NOMO-1 (cell line): ENCODE results near the gene TSPYL4.

ENCODE experiments used
- DNase-seq, 2 experiments: peaks; one replicate each; lab custom pipeline; 2025; ENCODE audit not compliant: unreplicated experiment in 2 of 2; lab: John Stamatoyannopoulos, UW

The TSPYL4 gene

GRCh38 chr6:116277124-116277523, 23.2 kb upstream of the TSPYL4 start:
- DNase-seq, result peak in 1 of 2 experiments; percentile 3

DNA sequence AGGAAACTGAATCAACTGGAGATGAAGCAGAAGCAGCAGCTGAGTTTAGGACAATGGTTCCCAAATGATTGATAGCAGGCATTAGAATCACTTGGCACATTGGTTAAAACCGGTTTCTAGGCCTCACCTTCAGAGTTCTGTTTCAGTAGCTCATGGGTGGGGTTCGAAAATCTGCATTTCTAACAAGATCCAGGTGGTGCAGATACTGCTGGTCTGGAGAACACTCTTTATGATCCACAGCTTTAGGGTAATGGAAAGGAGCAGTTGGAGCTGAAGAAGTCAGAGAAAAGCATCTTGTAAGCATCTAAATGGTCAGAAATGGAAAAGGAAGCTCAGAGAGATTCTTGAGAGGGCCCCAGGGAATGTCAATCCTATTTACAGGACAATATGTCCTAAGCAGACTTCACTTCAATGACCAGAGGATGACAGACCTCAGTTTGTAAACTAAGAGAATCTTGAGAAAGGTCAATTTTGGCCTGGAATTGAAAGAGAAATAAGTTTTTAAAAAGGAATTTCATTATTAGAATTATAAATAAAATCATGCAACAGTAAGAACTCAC, 17.4 kb upstream of the TSPYL4 start:
- no peak for DNase-seq

- DNase-seq, result peak; percentile 57 to 76
Measured at GRCh38 chr6:116268589-116269293, 14.9 kb upstream of the TSPYL4 start.

GRCh38 chr6:116267836-116268588, 14.1 kb upstream of the TSPYL4 start:
- no peak for DNase-seq

GRCh38 chr6:116266803-116267202, 12.9 kb upstream of the TSPYL4 start:
- DNase-seq, result no peak

DNA sequence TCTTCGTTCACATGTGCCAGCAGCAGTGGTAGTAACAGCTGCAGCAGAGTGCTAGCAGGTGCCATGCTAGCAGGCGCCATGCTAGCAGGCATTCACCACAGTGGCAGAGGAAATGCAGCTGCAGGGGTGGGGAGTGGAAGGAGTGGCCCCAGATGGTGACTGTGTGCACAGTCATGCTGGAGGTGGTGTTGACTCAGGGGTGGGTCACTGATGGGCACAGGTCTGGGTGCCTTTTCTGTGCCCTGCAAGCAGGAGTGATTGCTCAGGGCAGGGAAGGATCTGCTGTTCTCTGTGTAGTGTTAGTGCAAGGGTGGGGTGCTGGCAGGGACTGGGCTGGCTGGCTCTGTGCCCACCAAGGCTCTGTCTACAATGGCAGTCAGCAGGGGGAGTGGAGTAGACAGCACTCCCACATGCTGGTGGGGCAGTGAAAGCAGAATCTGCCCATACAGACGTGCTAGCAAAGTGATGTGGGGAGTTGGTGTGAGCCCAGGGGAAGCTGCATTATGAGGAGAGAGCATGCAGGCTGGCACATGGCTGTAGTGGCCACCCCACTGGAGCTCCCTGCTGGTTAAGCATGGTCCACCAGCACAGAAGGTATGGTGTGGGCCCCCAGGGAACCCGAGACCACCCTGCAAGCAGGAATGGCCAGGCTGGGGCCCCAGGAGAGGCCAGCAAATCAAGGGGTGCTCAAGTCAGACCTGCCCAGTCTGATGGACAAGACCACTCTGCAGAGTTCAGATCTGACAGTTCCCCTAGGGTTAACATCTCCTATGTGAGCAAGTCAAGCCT, 11.4 kb upstream of the TSPYL4 start:
- no peak for DNase-seq

DNA sequence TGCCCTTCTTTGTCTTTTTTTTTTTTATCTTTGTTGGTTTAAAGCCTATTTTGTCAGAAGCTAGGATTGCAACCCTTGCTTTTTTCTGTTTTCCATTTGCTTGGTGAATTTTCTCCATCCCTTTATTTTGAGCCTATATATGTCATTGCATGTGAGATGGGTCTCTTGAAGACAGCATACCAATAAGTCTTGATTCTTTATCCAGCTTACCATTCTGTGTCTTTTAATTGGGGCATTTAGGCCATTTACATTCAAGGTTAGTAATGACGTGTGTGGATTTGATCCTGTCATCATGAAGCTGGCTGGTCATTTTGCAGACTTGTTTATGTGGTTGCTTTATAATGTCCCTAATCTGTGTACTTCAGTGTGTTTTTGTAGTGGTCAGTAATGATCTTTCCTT, 9.5 kb upstream of the TSPYL4 start:
- DNase-seq, result no peak

GRCh38 chr6:116258520-116258919, 4.6 kb upstream of the TSPYL4 start:
- no peak for DNase-seq

DNA sequence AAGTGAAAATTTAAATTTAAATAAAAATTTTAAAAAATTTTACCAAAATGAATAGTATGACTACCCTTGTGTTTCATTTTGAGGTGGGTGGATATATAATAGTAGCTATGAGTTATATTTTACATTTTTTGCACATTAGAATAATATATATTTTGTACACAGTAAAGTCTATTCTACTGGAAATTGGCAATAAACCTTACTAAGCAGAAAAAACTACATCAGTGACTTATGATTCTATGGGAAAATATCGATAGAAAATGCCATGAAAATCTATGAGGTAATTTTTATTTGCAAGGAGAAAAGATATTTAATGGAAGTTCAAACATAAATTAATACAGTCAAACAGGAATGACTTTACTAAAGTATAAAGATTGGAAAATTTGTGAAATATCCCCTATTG, 2.8 kb upstream of the TSPYL4 start:
- no peak for DNase-seq

DNA sequence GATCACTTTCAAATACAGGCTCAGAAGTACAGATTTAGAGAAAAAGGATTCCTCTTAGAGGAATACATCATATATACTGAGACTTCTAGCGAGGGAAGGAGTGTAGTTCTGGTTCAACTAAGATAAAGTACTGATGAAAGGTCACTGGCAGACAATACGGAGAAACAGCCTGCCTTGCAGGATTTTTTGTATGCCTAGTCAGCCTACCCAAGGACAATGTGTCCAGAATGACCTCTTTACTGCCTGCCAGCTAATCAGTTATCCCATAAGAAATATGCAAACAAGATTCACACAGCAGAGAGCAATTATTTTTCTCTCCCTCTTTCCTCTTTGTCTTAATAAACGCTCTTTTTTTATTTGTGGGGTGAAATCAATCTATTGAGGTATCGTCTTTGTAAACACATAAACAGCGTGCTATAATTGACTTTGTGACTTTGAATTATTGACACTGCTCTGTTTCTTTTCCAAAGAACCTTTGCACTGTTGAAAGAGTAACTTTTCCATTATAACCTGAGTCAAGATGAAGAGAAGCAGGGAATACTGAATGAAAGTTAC, 1.4 kb upstream of the TSPYL4 start:
- DNase-seq, result no peak

DNA sequence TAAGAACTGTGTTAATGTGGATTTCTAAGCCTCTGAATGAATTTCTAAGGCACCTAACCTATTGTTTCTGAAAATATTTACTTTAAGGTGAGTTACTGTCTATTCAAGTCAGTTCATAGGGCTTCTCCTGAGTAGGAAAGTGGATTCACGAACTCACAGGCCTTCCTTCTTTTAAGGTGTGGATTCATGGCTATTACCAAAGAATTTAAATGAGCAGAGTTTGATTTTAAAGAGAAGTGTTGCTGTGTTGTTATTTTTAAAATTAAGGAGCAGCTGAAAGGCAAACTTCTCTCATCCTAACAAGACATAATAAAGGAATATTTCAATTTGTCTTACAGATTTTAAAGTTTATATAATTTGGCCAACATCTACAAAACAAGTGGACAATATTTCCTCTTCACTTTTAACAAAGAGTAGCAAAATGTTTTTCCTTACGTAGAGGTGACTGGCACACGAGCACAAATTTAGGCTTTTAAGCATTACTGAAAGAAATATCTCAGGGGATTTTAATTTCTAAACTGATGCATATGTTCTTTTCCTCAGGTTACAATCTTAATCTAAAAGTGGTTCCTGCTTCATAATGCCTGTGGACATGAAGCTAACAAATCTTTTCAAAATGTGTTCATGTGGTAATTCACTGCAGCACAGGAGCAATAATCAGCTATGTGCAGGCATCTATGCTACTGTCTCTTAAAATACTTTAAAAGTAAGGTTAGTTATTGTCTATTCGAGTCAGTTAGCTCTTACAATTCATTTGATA, 602 bp upstream of the TSPYL4 start:
- no peak for DNase-seq

- DNase-seq, result no peak
Measured at GRCh38 chr6:116253188-116253504, 729 bp downstream of the TSPYL4 start.

GRCh38 chr6:116251568-116252384, 2.1 kb downstream of the TSPYL4 start:
- DNase-seq, result no peak

DNA sequence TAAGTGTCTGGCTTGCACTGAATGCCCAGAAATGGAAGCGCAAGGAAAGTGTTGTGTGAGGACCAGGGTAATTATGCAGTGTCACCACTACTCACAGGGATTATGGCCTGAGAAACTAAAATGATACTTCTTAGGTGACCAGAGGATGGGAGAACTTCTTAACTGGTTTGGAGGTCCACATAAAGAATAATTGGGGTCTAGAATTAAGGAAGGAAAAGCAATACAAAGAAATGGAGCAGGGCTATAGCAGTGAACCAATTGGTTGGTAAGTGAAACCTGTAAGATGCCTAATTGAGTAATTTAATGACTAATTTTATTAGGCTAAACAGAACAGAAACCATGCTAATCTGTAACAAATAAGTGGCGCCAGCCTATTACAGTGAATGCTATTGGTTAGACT, 5.3 kb downstream of the TSPYL4 start:
- DNase-seq, result no peak

GRCh38 chr6:116247285-116247684, 6.6 kb downstream of the TSPYL4 start:
- DNase-seq, result no peak

- DNase-seq, result no peak
Measured at GRCh38 chr6:116246089-116246488, 7.8 kb downstream of the TSPYL4 start.

DNA sequence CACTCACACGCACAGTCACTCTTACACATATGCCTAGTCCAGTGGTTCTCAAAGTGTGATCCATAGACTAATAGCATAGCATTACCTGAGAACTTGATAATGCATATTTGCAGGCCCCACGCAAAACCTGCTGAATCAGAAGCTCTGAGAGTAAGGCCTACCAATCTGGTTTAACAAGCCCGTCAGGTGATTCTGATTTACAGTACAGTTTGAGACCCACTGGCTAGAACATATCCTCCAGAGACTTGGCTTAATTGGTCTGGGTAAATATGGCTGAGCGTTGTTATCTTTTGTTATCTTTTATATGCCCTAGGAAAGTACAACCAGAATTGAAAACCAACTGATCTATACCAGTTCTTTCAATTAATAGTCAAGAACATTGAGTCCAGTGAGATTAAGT, 9.6 kb downstream of the TSPYL4 start:
- DNase-seq, result no peak

DNA sequence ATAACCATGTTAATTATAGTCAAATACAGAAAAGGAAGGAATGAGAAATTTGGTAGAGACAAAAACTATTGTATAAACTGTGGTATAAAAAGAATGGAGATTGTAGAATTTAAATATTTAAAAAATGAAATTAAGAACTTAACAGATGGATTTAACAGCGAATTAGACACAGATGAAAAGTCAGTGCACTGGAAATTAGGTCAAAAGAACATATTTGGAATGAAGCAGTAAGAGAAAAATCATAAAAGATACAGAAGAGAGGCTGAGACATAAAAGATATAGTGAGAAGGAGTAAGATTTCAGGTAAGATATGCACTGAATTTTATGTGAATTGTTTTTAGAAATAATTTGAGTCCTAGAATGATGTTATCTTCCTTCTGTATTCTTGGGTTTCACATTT, 14.0 kb downstream of the TSPYL4 start:
- DNase-seq, result no peak

GRCh38 chr6:116239256-116239655, 14.6 kb downstream of the TSPYL4 start:
- no peak for DNase-seq

- DNase-seq, result no peak
Measured at GRCh38 chr6:116238083-116238482, 15.8 kb downstream of the TSPYL4 start.
